Body of pancreas (tissue), 4 donors: ENCODE data around the gene PBX1. TPM values are rescaled to one million over a fixed set of nuclear protein-coding genes. Genes with fewer than 3 reads are reported as not detected.
A peak's percentile ranks its signal among the peaks of the same experiment; 100 is the strongest.

Experiments used
- ATAC-seq: fragments of 150-250 bp; one replicate; pipeline ENCODE4 v1.9.1; 2016
- DNase-seq, 4 donors: peaks; one replicate each; pipeline ENCODE4 v3.0.0-alpha.2; 2019
- H3K27ac ChIP-seq, 4 donors: fragments of 200-600 bp; sonication (generic); 1 replicate in 3 of 4; 2 replicates in 1 of 4; pipeline versions ENCODE4 v1.5.1 to v1.6.1; 2016 to 2019; ENCODE audit warnings: mild to moderate bottlenecking in 1 of 4, mixed read lengths in 1 of 4, moderate library complexity in 1 of 4
- H3K27me3 ChIP-seq, 2 donors: fragments of 200-600 bp; sonication (generic); one replicate each; pipeline ENCODE4 v1.6.0; 2016; ENCODE audit warnings: mild to moderate bottlenecking in 1 of 2
- H3K36me3 ChIP-seq, 2 donors: fragments of 200-600 bp; sonication (generic); replicated peaks in 1 of 2; 2 replicates each; pipeline ENCODE4 v1.5.1; 2016; ENCODE audit warnings: low read depth in 2 of 2; ENCODE audit not compliant: insufficient read depth in 1 of 2
- H3K4me1 ChIP-seq: fragments of 200-600 bp; sonication (generic); one replicate; pipeline ENCODE4 v1.6.0; 2016
- H3K4me3 ChIP-seq, 2 donors: fragments of 200-600 bp; sonication (generic); 1 replicate in 1 of 2; 2 replicates in 1 of 2; pipeline ENCODE4 v1.5.1; 2016 to 2019
- H3K9me3 ChIP-seq, 3 donors: fragments of 200-600 bp; sonication (generic); 1 replicate in 2 of 3; 2 replicates in 1 of 3; pipeline ENCODE4 v1.5.1; 2016
- CTCF ChIP-seq, 7 experiments: fragments of 450-650 bp in 4 of 7; fragments of 200-600 bp in 3 of 7; sonication (generic) in 3 of 7; IDR thresholded peaks; one replicate each; pipeline ENCODE4 v1.5.1; 2016 to 2019; ENCODE audit warnings: antibody characterized with exemption in 7 of 7
- POLR2A ChIP-seq, 3 donors: fragments of 450-650 bp; IDR thresholded peaks; one replicate each; pipeline ENCODE4 v1.6.1; 2016; ENCODE audit warnings: antibody characterized with exemption in 3 of 3, mild to moderate bottlenecking in 2 of 3
- WGBS, 2 donors: methylation state at CpG; one replicate each; pipeline ENCODE4 v1.1.5; 2017; 5-methylcytosine and 5-hydroxymethylcytosine counted together
- intact Hi-C: fragments of 100-400 bp; cut with DNase I; formaldehyde crosslinking; loops from one replicate; pipeline ENCODE4 v1.15.1; 2023
- total RNA-seq, 2 donors: library from RNA; depleted of rRNA; stranded (reverse); fragments of >200 nt; gene quantifications; one replicate each; pipeline ENCODE4 v1.1.0, GENCODE V29; 2016

The PBX1 gene
- total RNA-seq, 2 donors from 2014 or later = 83.1 to 111 TPM

- intact Hi-C loops = no loop called here
- ATAC-seq (no peak), DNase-seq (no peak)
- H3K4me3 ChIP-seq = no peak overlapping the region
- WGBS, 2 donors = 74 to 83% methylated on average over 2 of the region's 2 CpGs
- H3K36me3 ChIP-seq = no peaks in the 10 kb centered on the region
- no peaks in the 10 kb centered on the region for H3K27me3 ChIP-seq
- H3K9me3 ChIP-seq = no peaks in the 10 kb centered on the region
- peak overlapping the region in 3 of 4 donors; percentile 2 to 53 (median 46) for H3K27ac ChIP-seq
- TF ChIP-seq CTCF (IDR thresholded peaks at IDR 0.05) (no peak), POLR2A (IDR thresholded peaks at IDR 0.05) (no peak)
- H3K4me1 ChIP-seq = peaks cover 62% of the 10 kb centered on the region
Observed at GRCh38 chr1:164701189-164701761, 142.3 kb downstream of the PBX1 start.

DNA sequence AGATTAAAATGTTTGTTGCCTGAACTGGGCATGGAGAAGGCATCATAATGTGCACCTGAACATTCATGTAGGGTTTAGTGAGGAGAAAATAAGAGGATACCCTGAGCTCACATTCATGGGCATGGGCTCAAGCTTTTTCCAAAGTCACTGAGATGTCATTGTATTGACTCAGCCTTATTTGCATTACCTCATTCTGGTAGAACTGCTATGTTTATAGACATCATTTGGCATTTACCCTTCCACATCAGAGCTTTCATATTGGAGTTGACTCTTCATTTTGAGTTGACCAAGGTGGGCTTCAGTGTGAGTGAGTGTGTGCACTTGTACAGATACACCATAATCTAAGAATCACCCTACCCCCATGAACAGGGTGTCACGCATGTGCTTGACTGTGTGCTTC, 143.2 kb downstream of the PBX1 start:
- Histone ChIP-seq H3K4me1 (peaks cover 67% of the 10 kb centered on the region), H3K4me3 (no peak overlapping the region), H3K36me3 (no peaks in the 10 kb centered on the region), H3K9me3 (no peaks in the 10 kb centered on the region), H3K27me3 (no peaks in the 10 kb centered on the region), H3K27ac (peak overlapping the region; percentile 25 to 55 (median 44))
- WGBS, 2 donors = 96 to 100% methylated on average over 1 of the region's 1 CpG
- intact Hi-C loops = no loop called here
- DNase-seq (no peak), ATAC-seq (peak; percentile 72)
- TF ChIP-seq POLR2A (IDR thresholded peaks at IDR 0.05) = no peak
- no peak for TF ChIP-seq CTCF (IDR thresholded peaks at IDR 0.05)

- intact Hi-C loops = no loop called here
- Histone ChIP-seq H3K36me3 (no peaks in the 10 kb centered on the region), H3K4me1 (peaks cover 71% of the 10 kb centered on the region), H3K4me3 (no peak overlapping the region), H3K9me3 (no peaks in the 10 kb centered on the region), H3K27me3 (no peaks in the 10 kb centered on the region), H3K27ac (peak overlapping the region; percentile 34 to 61 (median 58))
- no peak for ATAC-seq
- DNase-seq = no peak
- TF ChIP-seq POLR2A (IDR thresholded peaks at IDR 0.05) (no peak), CTCF (IDR thresholded peaks at IDR 0.05) (no peak)
- 86 to 90% methylated on average over 2 of the region's 2 CpGs for WGBS, 2 donors
Observed at GRCh38 chr1:164702664-164703063, 143.7 kb downstream of the PBX1 start.

DNA sequence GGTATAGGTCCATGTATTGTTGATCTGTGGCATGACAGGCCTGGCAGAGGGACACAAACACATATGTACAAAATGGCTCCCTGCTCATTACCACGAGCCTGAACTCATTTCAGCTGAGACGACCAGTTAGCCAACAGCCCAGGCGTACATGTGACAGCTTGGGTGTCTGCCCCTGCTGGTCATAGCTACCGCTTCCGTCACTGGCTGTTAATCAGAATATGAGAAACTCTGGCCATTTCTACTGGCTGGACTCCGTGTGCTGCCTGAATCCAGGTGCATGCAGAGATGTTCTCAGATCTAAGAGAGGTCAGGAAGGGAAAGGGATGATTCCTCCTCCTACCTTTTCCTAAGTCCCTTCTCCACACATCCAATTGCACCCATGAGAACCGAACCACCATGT, 144.5 kb downstream of the PBX1 start:
- Histone ChIP-seq H3K9me3 (no peaks in the 10 kb centered on the region), H3K27me3 (no peaks in the 10 kb centered on the region), H3K4me1 (peaks cover 78% of the 10 kb centered on the region), H3K36me3 (no peaks in the 10 kb centered on the region), H3K27ac (peak overlapping the region; percentile 34 to 61 (median 58)), H3K4me3 (no peak overlapping the region)
- intact Hi-C loops = no loop called here
- TF ChIP-seq POLR2A (IDR thresholded peaks at IDR 0.05) (no peak), CTCF (IDR thresholded peaks at IDR 0.05) (peak in 2 of 7 experiments; percentile 29 to 41)
- 55 to 56% methylated on average over 7 of the region's 7 CpGs for WGBS, 2 donors
- ATAC-seq (peak; percentile 65), DNase-seq (peak; percentile 61 to 80 (median 74))

- ATAC-seq (no peak), DNase-seq (no peak)
- Histone ChIP-seq H3K4me3 (no peak overlapping the region), H3K9me3 (no peaks in the 10 kb centered on the region), H3K27me3 (no peaks in the 10 kb centered on the region), H3K4me1 (peaks cover 81% of the 10 kb centered on the region), H3K27ac (peak overlapping the region; percentile 34 to 61 (median 58)), H3K36me3 (no peaks in the 10 kb centered on the region)
- intact Hi-C loops = no loop called here
- TF ChIP-seq CTCF (IDR thresholded peaks at IDR 0.05) = no peak
- no peak for TF ChIP-seq POLR2A (IDR thresholded peaks at IDR 0.05)
- 50 to 69% methylated on average over 1 of the region's 1 CpG for WGBS, 2 donors
Observed at GRCh38 chr1:164703960-164704411, 145.0 kb downstream of the PBX1 start.
